ENCODE results near the gene EIF2AK2. TPM values are rescaled to one million over a fixed set of nuclear protein-coding genes. Genes with fewer than 3 reads are reported as not detected.

EIF2AK2 gene
- total and polyA plus RNA-seq, 7 donors = 4.8 to 38.5 (median 26.9) TPM

GRCh38 chr2:37110306-37111212 lies 46.2 kb downstream of the EIF2AK2 start:
- H3K36me3 ChIP-seq = peaks cover 13 to 81% (median 30%) of the 10 kb centered on the region in 4 donors
- no peaks in the 10 kb centered on the region for H3K27me3 ChIP-seq
- TF ChIP-seq POLR2A (IDR thresholded peaks at IDR 0.05) (no peak), EP300 (IDR thresholded peaks at IDR 0.05) (no peak), POLR2AphosphoS5 (IDR thresholded peaks at IDR 0.05) (no peak)
- WGBS, 2 donors = 95 to 96% methylated on average over 4 of the region's 4 CpGs
- H3K9me3 ChIP-seq = no peaks in the 10 kb centered on the region
- H3K4me1 ChIP-seq = no peaks in the 10 kb centered on the region
- DNase-seq = no peak
- H3K27ac ChIP-seq = no peak overlapping the region
- intact Hi-C loops (cut with DNase I) = no loop called here
- no peak overlapping the region for H3K4me3 ChIP-seq

GRCh38 chr2:37109523-37109922 lies 47.3 kb downstream of the EIF2AK2 start:
- intact Hi-C loops (cut with DNase I) = no loop called here

GRCh38 chr2:37105150-37105549 lies 51.6 kb downstream of the EIF2AK2 start:
- DNase-seq = no peak
- Histone ChIP-seq H3K4me1 (no peaks in the 10 kb centered on the region), H3K27me3 (no peaks in the 10 kb centered on the region), H3K36me3 (peaks cover 13 to 87% (median 43%) of the 10 kb centered on the region in 4 donors), H3K4me3 (no peak overlapping the region), H3K9me3 (no peaks in the 10 kb centered on the region), H3K27ac (no peak overlapping the region)
- WGBS, 2 donors = 91 to 95% methylated on average over 5 of the region's 5 CpGs
- TF ChIP-seq EP300 (IDR thresholded peaks at IDR 0.05) (no peak), POLR2A (IDR thresholded peaks at IDR 0.05) (no peak), POLR2AphosphoS5 (IDR thresholded peaks at IDR 0.05) (no peak), CTCF (IDR thresholded peaks at IDR 0.05) (no peak)
- intact Hi-C loops (cut with DNase I) = no loop called here

More at GRCh38 chr2:37109523-37109922, 47.3 kb downstream of the EIF2AK2 start:
- H3K27ac ChIP-seq = no peak overlapping the region
- no peaks in the 10 kb centered on the region for H3K9me3 ChIP-seq
- peaks cover 13 to 81% (median 34%) of the 10 kb centered on the region in 4 donors for H3K36me3 ChIP-seq
- no peak overlapping the region for H3K4me3 ChIP-seq
- H3K27me3 ChIP-seq = no peaks in the 10 kb centered on the region
- DNase-seq = no peak
- 93 to 96% methylated on average over 4 of the region's 4 CpGs for WGBS, 2 donors
- no peaks in the 10 kb centered on the region for H3K4me1 ChIP-seq
- no peak for TF ChIP-seq POLR2AphosphoS5 (IDR thresholded peaks at IDR 0.05)
- no peak for TF ChIP-seq POLR2A (IDR thresholded peaks at IDR 0.05)
- TF ChIP-seq CTCF (IDR thresholded peaks at IDR 0.05) = no peak
- no peak for TF ChIP-seq EP300 (IDR thresholded peaks at IDR 0.05)

- 97 to 98% methylated on average over 2 of the region's 2 CpGs for WGBS, 2 donors
- Histone ChIP-seq H3K27me3 (no peaks in the 10 kb centered on the region), H3K36me3 (peaks cover 13 to 84% (median 45%) of the 10 kb centered on the region in 4 donors), H3K4me3 (no peak overlapping the region), H3K27ac (no peak overlapping the region), H3K4me1 (no peaks in the 10 kb centered on the region), H3K9me3 (no peaks in the 10 kb centered on the region)
- no peak for DNase-seq
- intact Hi-C loops (cut with DNase I) = no loop called here
- TF ChIP-seq POLR2AphosphoS5 (IDR thresholded peaks at IDR 0.05) (no peak), EP300 (IDR thresholded peaks at IDR 0.05) (no peak), POLR2A (IDR thresholded peaks at IDR 0.05) (no peak), CTCF (IDR thresholded peaks at IDR 0.05) (no peak)
These were observed 52.6 kb downstream of the EIF2AK2 start for GRCh38 chr2:37104178-37104577.

GRCh38 chr2:37102588-37102987 lies 54.2 kb downstream of the EIF2AK2 start:
- no peaks in the 10 kb centered on the region for H3K9me3 ChIP-seq
- H3K36me3 ChIP-seq = peaks cover 3 to 69% (median 37%) of the 10 kb centered on the region in 4 donors
- no peak overlapping the region for H3K27ac ChIP-seq
- intact Hi-C loops (cut with DNase I) = no loop called here
- no peak overlapping the region for H3K4me3 ChIP-seq
- 92 to 93% methylated on average over 3 of the region's 3 CpGs for WGBS, 2 donors
- DNase-seq = no peak
- H3K27me3 ChIP-seq = no peaks in the 10 kb centered on the region
- no peaks in the 10 kb centered on the region for H3K4me1 ChIP-seq
- no peak for TF ChIP-seq CTCF (IDR thresholded peaks at IDR 0.05)
- TF ChIP-seq POLR2AphosphoS5 (IDR thresholded peaks at IDR 0.05) = no peak
- no peak for TF ChIP-seq POLR2A (IDR thresholded peaks at IDR 0.05)
- TF ChIP-seq EP300 (IDR thresholded peaks at IDR 0.05) = no peak
